Body of pancreas (tissue), 4 donors: ENCODE measurements around the gene UNC13C.

Experiments
- POLR2A ChIP-seq, 3 donors: fragments of 450-650 bp; IDR thresholded peaks; one replicate each; pipeline ENCODE4 v1.6.1; 2016; ENCODE audit warnings: antibody characterized with exemption in 3 of 3, mild to moderate bottlenecking in 2 of 3
- TF ChIP-seq, protein P1 (sequence below), 7 experiments: fragments of 450-650 bp in 4 of 7; fragments of 200-600 bp in 3 of 7; sonication (generic) in 3 of 7; IDR thresholded peaks; one replicate each; pipeline ENCODE4 v1.5.1; 2016 to 2019; ENCODE audit warnings: antibody characterized with exemption in 7 of 7

DNA sequence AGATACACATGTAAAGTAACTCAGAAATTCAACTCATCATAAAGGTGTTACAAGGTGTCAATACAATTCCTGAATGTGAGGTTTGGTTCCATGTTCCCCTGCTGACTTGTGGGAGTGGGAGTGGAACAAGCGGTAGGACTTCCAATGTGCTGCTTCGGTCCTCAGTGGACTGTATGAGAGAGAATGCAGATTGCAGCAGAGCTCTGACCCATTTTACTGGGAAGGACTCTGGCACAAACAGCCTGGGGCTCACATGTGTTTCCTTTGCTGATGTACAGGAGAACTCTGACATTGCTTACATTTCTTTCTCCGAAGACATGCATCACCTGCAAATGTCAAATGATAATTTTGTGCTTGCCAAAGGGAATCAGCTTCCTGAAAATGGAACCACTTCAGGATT, 111.5 kb downstream of the UNC13C start:
- TF ChIP-seq POLR2A (IDR thresholded peaks at IDR 0.05): no peak
- TF ChIP-seq, protein P1, sequence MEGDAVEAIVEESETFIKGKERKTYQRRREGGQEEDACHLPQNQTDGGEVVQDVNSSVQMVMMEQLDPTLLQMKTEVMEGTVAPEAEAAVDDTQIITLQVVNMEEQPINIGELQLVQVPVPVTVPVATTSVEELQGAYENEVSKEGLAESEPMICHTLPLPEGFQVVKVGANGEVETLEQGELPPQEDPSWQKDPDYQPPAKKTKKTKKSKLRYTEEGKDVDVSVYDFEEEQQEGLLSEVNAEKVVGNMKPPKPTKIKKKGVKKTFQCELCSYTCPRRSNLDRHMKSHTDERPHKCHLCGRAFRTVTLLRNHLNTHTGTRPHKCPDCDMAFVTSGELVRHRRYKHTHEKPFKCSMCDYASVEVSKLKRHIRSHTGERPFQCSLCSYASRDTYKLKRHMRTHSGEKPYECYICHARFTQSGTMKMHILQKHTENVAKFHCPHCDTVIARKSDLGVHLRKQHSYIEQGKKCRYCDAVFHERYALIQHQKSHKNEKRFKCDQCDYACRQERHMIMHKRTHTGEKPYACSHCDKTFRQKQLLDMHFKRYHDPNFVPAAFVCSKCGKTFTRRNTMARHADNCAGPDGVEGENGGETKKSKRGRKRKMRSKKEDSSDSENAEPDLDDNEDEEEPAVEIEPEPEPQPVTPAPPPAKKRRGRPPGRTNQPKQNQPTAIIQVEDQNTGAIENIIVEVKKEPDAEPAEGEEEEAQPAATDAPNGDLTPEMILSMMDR (IDR thresholded peaks at IDR 0.05): no peak
